HepG2 (cell line): ENCODE measurements around the gene PSEN2. TPM values are rescaled to one million over a fixed set of nuclear protein-coding genes. Genes with fewer than 3 reads are reported as not detected.

Source experiments
- ATAC-seq: fragments of 200-7000 bp; cut with Tn5 transposase; 3 replicates; pipeline ENCODE4 v1.9.1; 2020; ENCODE audit warnings: mild to moderate bottlenecking, moderate library complexity
- BruUV-seq: library from RNA; stranded (reverse); fragments of 400-500 nt; replicated peaks from 2 replicates; lab custom pipeline; 2021; lab: Mats Ljungman, UMichigan
- CTCF ChIA-PET: fragments of 300-600 bp; formaldehyde crosslinking; extraction: SDS; loops from one replicate; lab custom pipeline; 2021; ENCODE audit warnings: low total read pairs, inconsistent platforms, low intra/inter-chr PET ratio; lab: Yijun Ruan, JAX
- POLR2A ChIA-PET: fragments of 350-600 bp; sonication (Branson Sonifier 250); formaldehyde crosslinking; loops from one replicate; lab custom pipeline; 2020; ENCODE audit warnings: antibody characterized with exemption, inconsistent platforms; lab: Yijun Ruan, JAX
- DNase-seq: peaks from one replicate; pipeline ENCODE4 v3.0.0-alpha.2; 2015; ENCODE audit warnings: low spot score
- FAIRE-seq: peaks from 3 replicates; lab custom pipeline; 2011; peaks lifted over from hg19 to GRCh38; lab: Jason Lieb, UNC
- H2AFZ ChIP-seq: one replicate; pipeline ENCODE4 v1.6.1; 2011; ENCODE audit warnings: low read length, inconsistent platforms
- H3K27ac ChIP-seq: fragments of 300-600 bp; 3 replicates; pipeline ENCODE4 v1.8.0; 2011; ENCODE audit warnings: mixed run types, mild to moderate bottlenecking, mixed read lengths, low read length, inconsistent platforms; ENCODE audit not compliant: insufficient read depth; ENCODE audit errors: extremely low read length
- H3K27me3 ChIP-seq, 2 experiments: fragments of 200-600 bp in 1 of 2; 2 replicates in 1 of 2; 3 replicates in 1 of 2; pipeline versions ENCODE4 v1.6.0 to v1.8.0; 2011; ENCODE audit warnings: low read length in 2 of 2, mild to moderate bottlenecking in 2 of 2, moderate library complexity in 2 of 2, inconsistent platforms in 1 of 2; ENCODE audit not compliant: insufficient read depth in 2 of 2, control insufficient read depth in 1 of 2
- H3K36me3 ChIP-seq, 2 experiments: fragments of 200-600 bp in 1 of 2; replicated peaks in 1 of 2; 2 replicates in 1 of 2; 3 replicates in 1 of 2; pipeline versions ENCODE4 v1.5.1 to v1.8.0; 2011; ENCODE audit warnings: low read length in 2 of 2, inconsistent platforms in 1 of 2; ENCODE audit not compliant: insufficient read depth in 2 of 2, control insufficient read depth in 1 of 2
- H3K4me1 ChIP-seq: 2 replicates; pipeline ENCODE4 v1.5.1; 2012; ENCODE audit warnings: low read length, inconsistent platforms; ENCODE audit not compliant: insufficient read depth
- H3K4me2 ChIP-seq: 2 replicates; pipeline ENCODE4 v1.6.0; 2011; ENCODE audit warnings: low read depth, low read length, inconsistent platforms
- H3K4me3 ChIP-seq, 3 experiments: fragments of 200-600 bp in 1 of 3; sonication (generic), shearing (Covaris generic) in 1 of 3; replicated peaks in 1 of 3; 2 replicates each; pipeline ENCODE4 v1.5.1; 2011 to 2016; ENCODE audit warnings: low read length in 3 of 3, inconsistent platforms in 2 of 3, low read depth in 2 of 3, mild to moderate bottlenecking in 2 of 3, control low read depth in 1 of 3, mixed read lengths in 1 of 3; ENCODE audit not compliant: insufficient read depth in 1 of 3
- H3K79me2 ChIP-seq: one replicate; pipeline ENCODE4 v1.6.1; 2011; ENCODE audit warnings: low read length, inconsistent platforms; ENCODE audit not compliant: insufficient read depth
- H3K9ac ChIP-seq: 2 replicates; pipeline ENCODE4 v1.6.0; 2011; ENCODE audit warnings: mild to moderate bottlenecking, low read depth, low read length, inconsistent platforms; ENCODE audit not compliant: insufficient read depth
- H3K9me3 ChIP-seq: 2 replicates; pipeline ENCODE4 v1.5.1; 2012; ENCODE audit warnings: mild to moderate bottlenecking, low read length
- H4K20me1 ChIP-seq: 2 replicates; pipeline ENCODE4 v1.6.0; 2011; ENCODE audit warnings: inconsistent platforms, mild to moderate bottlenecking, low read length, moderate library complexity; ENCODE audit not compliant: insufficient read depth
- ARNT2 ChIP-seq: sonication (generic); formaldehyde crosslinking; IDR thresholded peaks from 2 replicates; pipeline ENCODE4 v1.8.0; 2022; ENCODE audit warnings: mild to moderate bottlenecking, low read depth, missing genetic modification reagents, moderate library complexity
- SCMH1 ChIP-seq: sonication (generic); formaldehyde crosslinking; IDR thresholded peaks from 2 replicates; pipeline ENCODE4 v1.9.0; 2021; ENCODE audit warnings: missing genetic modification reagents, mild to moderate bottlenecking, borderline replicate concordance
- SMAD1 ChIP-seq: sonication (generic); formaldehyde crosslinking; IDR thresholded peaks from 2 replicates; pipeline ENCODE4 v1.4.0; 2020; ENCODE audit warnings: missing genetic modification reagents, low read depth, mild to moderate bottlenecking, borderline replicate concordance
- SOX13 ChIP-seq, 3 experiments: fragments of 450-650 bp in 1 of 3; sonication (generic) in 1 of 3; formaldehyde crosslinking in 1 of 3; IDR thresholded peaks in 2 of 3; conservative IDR thresholded peaks in 1 of 3; 2 replicates each; pipeline versions ENCODE4 v1.5.0 to v1.6.1; 2016 to 2020; ENCODE audit warnings: antibody characterized with exemption in 1 of 3, mild to moderate bottlenecking in 1 of 3, missing compliant biosample characterization in 1 of 3, missing genetic modification reagents in 1 of 3, moderate library complexity in 1 of 3
- TBX3 ChIP-seq: fragments of 450-650 bp; IDR thresholded peaks from 2 replicates; pipeline ENCODE4 v1.6.1; 2017; ENCODE audit warnings: antibody characterized with exemption, mild to moderate bottlenecking, inconsistent platforms, borderline replicate concordance
- ZMAT5 ChIP-seq: sonication (generic); formaldehyde crosslinking; IDR thresholded peaks from 2 replicates; pipeline ENCODE4 v1.5.0; 2020; ENCODE audit warnings: mild to moderate bottlenecking, low read depth, missing genetic modification reagents, borderline replicate concordance
- ZNF570 ChIP-seq: sonication (generic); formaldehyde crosslinking; IDR thresholded peaks from 2 replicates; pipeline ENCODE4 v1.4.0; 2020; ENCODE audit warnings: mild to moderate bottlenecking, missing genetic modification reagents, borderline replicate concordance
- ZNF672 ChIP-seq: sonication (generic); formaldehyde crosslinking; IDR thresholded peaks from 2 replicates; pipeline ENCODE4 v1.8.1; 2022; ENCODE audit warnings: missing genetic modification reagents
- WGBS: methylation state at CpG from one replicate; pipeline ENCODE4 v1.1.6; 2017; ENCODE audit warnings: low lambda C conversion rate; 5-methylcytosine and 5-hydroxymethylcytosine counted together
- in situ Hi-C: cut with HindIII; loops from 2 replicates; pipeline ENCODE4 v1.10.0; 2017; ENCODE audit warnings: low pct_unique_long_range_greater_than_20kb; ENCODE audit not compliant: extremely low pct_ligation_motif_present
- intact Hi-C: fragments of 100-400 bp; cut with micrococcal nuclease; formaldehyde crosslinking; loops from one replicate; pipeline ENCODE4 v1.10.0; 2022; ENCODE audit not compliant: unreplicated experiment
- polyA plus RNA-seq, 8 experiments: library from polyadenylated mRNA; depleted of rRNA in 3 of 8; stranded (reverse) in 7 of 8; unstranded in 1 of 8; fragments of >200 nt; fragmentation: Illumina TruSeq in 4 of 8; extraction: Trizol in 4 of 8; gene quantifications; 2 replicates each; pipeline versions ENCODE4 v1.2.1 to v1.2.3, GENCODE V29; 2011 to 2016; ENCODE audit warnings: low read depth in 4 of 8, missing spikeins in 1 of 8, mixed read lengths in 1 of 8; ENCODE audit not compliant: insufficient read depth in 1 of 8
- total RNA-seq, 5 experiments: library from RNA; depleted of rRNA; stranded (reverse); fragments of >200 nt; fragmentation: Illumina TruSeq; extraction: Trizol; gene quantifications; 2 replicates each; pipeline ENCODE4 v1.2.3, GENCODE V29; 2016; ENCODE audit warnings: low read depth in 1 of 5

Gene PSEN2
- total and polyA plus RNA-seq, 2 of the 13 experiments (the other 11 are each of a cell fraction or from before 2014, with no cell fraction given) = 5.9 to 13.1 TPM

- TF ChIP-seq SOX13 (IDR thresholded peaks at IDR 0.05) (no peak), SOX13 (CRISPR knock-in tag; conservative IDR thresholded peaks at IDR 0.05 in 1 of 2, IDR thresholded peaks at IDR 0.05 in 1 of 2) (no peak), ZMAT5 (CRISPR knock-in tag) (no peak), ARNT2 (CRISPR knock-in tag) (no peak)
Observed at GRCh38 chr1:226891846-226892523, 21.6 kb downstream of the PSEN2 start (continued).

GRCh38 chr1:226892524-226892875 is 22.1 kb downstream of the PSEN2 start:
- CTCF ChIA-PET = no interaction called here
- DNase-seq (no peak), FAIRE-seq (no peak)
- Histone ChIP-seq H3K9ac (no peak overlapping the region), H3K9me3 (no peaks in the 10 kb centered on the region), H3K27ac (no peak overlapping the region)
- WGBS = 94% methylated on average over 6 of the region's 8 CpGs
- TF ChIP-seq ZNF672 (CRISPR knock-in tag) (no peak), SCMH1 (no peak), TBX3 (no peak), SMAD1 (CRISPR knock-in tag) (no peak), ZNF570 (no peak)
- TF ChIP-seq, all 625 proteins: peak for 0
- no peak overlapping the region for H2AFZ ChIP-seq
- ATAC-seq = no peak
- POLR2A ChIA-PET = no interaction called here
- no TSS peak for BruUV-seq
- H3K27me3 ChIP-seq = no peaks in the 10 kb centered on the region
- in situ Hi-C loops = no loop called here
- intact Hi-C loops = no loop called here
- H3K4me2 ChIP-seq = no peak overlapping the region
- H3K4me3 ChIP-seq = no peak overlapping the region
- H4K20me1 ChIP-seq = no peaks in the 10 kb centered on the region
- H3K36me3 ChIP-seq = peaks cover 0 to 4% of the 10 kb centered on the region in 2 experiments; a peak in 3 of 5 replicates
- no peaks in the 10 kb centered on the region for H3K79me2 ChIP-seq
- no peaks in the 10 kb centered on the region for H3K4me1 ChIP-seq
